ENCODE measurements around the gene DOCK10.
"Not testable (repeated sequence)": the region's sequence is repeated elsewhere in the genome, so short reads cannot be mapped to it uniquely, and the experiment has no call there.

Gene DOCK10

GRCh38 chr2:224931956-224932355 is 110.3 kb downstream of the DOCK10 start:
- intact Hi-C loops (cut with DNase I) = no loop called here

GRCh38 chr2:224930990-224931389 is 111.3 kb downstream of the DOCK10 start:
- intact Hi-C loops (cut with DNase I) = no loop called here
- no peak for DNase-seq

More at GRCh38 chr2:224931956-224932355, 110.3 kb downstream of the DOCK10 start:
- DNase-seq = no peak

- no peak for DNase-seq
- intact Hi-C loops (cut with DNase I) = no loop called here
These were observed 112.1 kb downstream of the DOCK10 start for GRCh38 chr2:224930124-224930523.

GRCh38 chr2:224929512-224929911 is 112.8 kb downstream of the DOCK10 start:
- DNase-seq = peak in 1 of 42 donors; percentile 19
- intact Hi-C loops (cut with DNase I) = no loop called here

- DNase-seq = no peak
- intact Hi-C loops (cut with DNase I) = no loop called here
These were observed 114.6 kb downstream of the DOCK10 start for GRCh38 chr2:224927646-224928173.

- no peak for DNase-seq
- intact Hi-C loops (cut with DNase I) = no loop called here
These were observed 115.3 kb downstream of the DOCK10 start for GRCh38 chr2:224927011-224927410.

- intact Hi-C loops (cut with DNase I) = no loop called here
- no peak for DNase-seq
These were observed 116.5 kb downstream of the DOCK10 start for GRCh38 chr2:224925810-224926100.

- DNase-seq = no peak
- intact Hi-C loops (cut with DNase I) = no loop called here
These were observed 117.0 kb downstream of the DOCK10 start for GRCh38 chr2:224925061-224925809.

GRCh38 chr2:224924631-224925030 is 117.6 kb downstream of the DOCK10 start:
- intact Hi-C loops (cut with DNase I) = no loop called here
- no peak for DNase-seq

GRCh38 chr2:224922142-224922727 is 120.0 kb downstream of the DOCK10 start:
- peak in 1 of 42 donors; percentile 18 for DNase-seq
- intact Hi-C loops (cut with DNase I) = no loop called here

- DNase-seq = no peak
- intact Hi-C loops (cut with DNase I) = no loop called here
These were observed 122.7 kb downstream of the DOCK10 start for GRCh38 chr2:224919472-224920110.

GRCh38 chr2:224918626-224919471 is 123.4 kb downstream of the DOCK10 start:
- intact Hi-C loops (cut with DNase I) = no loop called here
- DNase-seq = no peak

GRCh38 chr2:224917246-224917645 is 125.0 kb downstream of the DOCK10 start:
- intact Hi-C loops (cut with DNase I); DNase-seq: not testable (repeated sequence)

GRCh38 chr2:224915136-224915535 is 127.1 kb downstream of the DOCK10 start:
- intact Hi-C loops (cut with DNase I) = no loop called here
- no peak for DNase-seq

GRCh38 chr2:224910574-224910925 is 131.7 kb downstream of the DOCK10 start:
- DNase-seq = no peak
- intact Hi-C loops (cut with DNase I) = no loop called here

- intact Hi-C loops (cut with DNase I) = no loop called here
- peak in 23 of 42 donors; percentile 17 to 77 (median 39) for DNase-seq
These were observed 132.2 kb downstream of the DOCK10 start for GRCh38 chr2:224909885-224910573.

GRCh38 chr2:224908818-224909217 is 133.4 kb downstream of the DOCK10 start:
- DNase-seq = no peak
- intact Hi-C loops (cut with DNase I) = no loop called here

- no peak for DNase-seq
- intact Hi-C loops (cut with DNase I) = no loop called here
These were observed 137.9 kb downstream of the DOCK10 start for GRCh38 chr2:224904381-224904780.

- no peak for DNase-seq
- intact Hi-C loops (cut with DNase I) = no loop called here
These were observed 138.6 kb downstream of the DOCK10 start for GRCh38 chr2:224903621-224904020.
